ENCODE results near the gene PUDP.

Gene PUDP

DNA sequence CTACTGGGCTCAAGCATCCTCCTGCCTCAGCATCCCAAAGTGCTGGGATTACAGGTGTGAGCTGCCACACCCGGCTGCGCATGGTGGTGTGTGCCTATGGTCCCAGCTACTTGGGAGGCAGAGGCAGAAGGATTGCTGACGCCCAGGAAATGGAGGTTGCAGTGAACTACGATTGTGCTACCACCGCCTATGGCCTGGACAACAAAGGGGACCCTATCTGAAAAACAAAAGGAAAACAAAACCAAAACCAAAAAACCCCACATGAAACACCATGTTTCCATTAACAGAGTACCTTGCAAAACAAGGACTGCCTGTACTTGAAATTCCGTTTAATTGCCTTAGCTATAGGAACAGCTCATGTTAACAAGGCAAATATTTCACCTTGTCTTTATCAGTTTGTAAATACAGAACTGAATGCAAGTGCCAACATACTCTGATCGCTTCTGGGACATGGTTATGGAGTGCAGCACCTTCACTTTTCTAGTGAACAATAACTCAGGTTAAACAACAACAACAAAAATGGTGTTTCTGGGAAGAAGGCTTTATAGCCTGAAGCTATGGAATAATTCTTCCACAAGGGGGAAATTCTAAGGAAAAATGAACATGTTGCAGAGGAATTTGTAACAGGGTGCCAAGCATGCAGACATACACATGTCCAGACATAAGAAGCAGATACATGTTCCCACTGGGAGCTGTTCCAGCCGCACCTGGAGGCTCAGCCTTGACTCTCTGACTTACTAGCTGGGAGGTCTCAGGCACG is 73.6 kb downstream of the PUDP start:
- H3K27me3 ChIP-seq (ENCODE audit: control insufficient read depth, insufficient read depth, low read length) = no peaks in the 10 kb centered on the region
- H3K27ac ChIP-seq (ENCODE audit: low read depth, low read length) = no peak overlapping the region
- H3K4me3 ChIP-seq (ENCODE audit: low read length) = no peak overlapping the region
- H3K36me3 ChIP-seq (ENCODE audit: control insufficient read depth, insufficient read depth, low read length) = peaks cover 3% of the 10 kb centered on the region
- H3K4me1 ChIP-seq (ENCODE audit: control insufficient read depth, insufficient read depth, low read length) = no peaks in the 10 kb centered on the region
- H3K9ac ChIP-seq (ENCODE audit: low read length) = no peak overlapping the region

GRCh38 chrX:7073336-7073735 is 74.6 kb downstream of the PUDP start:
- no peaks in the 10 kb centered on the region for H3K4me1 ChIP-seq (ENCODE audit: control insufficient read depth, insufficient read depth, low read length)
- no peak overlapping the region for H3K4me3 ChIP-seq (ENCODE audit: low read length)
- H3K27ac ChIP-seq (ENCODE audit: low read depth, low read length) = no peak overlapping the region
- H3K36me3 ChIP-seq (ENCODE audit: control insufficient read depth, insufficient read depth, low read length) = peaks cover 3% of the 10 kb centered on the region
- H3K9ac ChIP-seq (ENCODE audit: low read length) = no peak overlapping the region
- no peaks in the 10 kb centered on the region for H3K27me3 ChIP-seq (ENCODE audit: control insufficient read depth, insufficient read depth, low read length)

GRCh38 chrX:7072856-7073255 is 75.1 kb downstream of the PUDP start:
- no peaks in the 10 kb centered on the region for H3K27me3 ChIP-seq (ENCODE audit: control insufficient read depth, insufficient read depth, low read length)
- H3K36me3 ChIP-seq (ENCODE audit: control insufficient read depth, insufficient read depth, low read length) = peaks cover 3% of the 10 kb centered on the region
- H3K9ac ChIP-seq (ENCODE audit: low read length) = no peak overlapping the region
- no peak overlapping the region for H3K27ac ChIP-seq (ENCODE audit: low read depth, low read length)
- H3K4me1 ChIP-seq (ENCODE audit: control insufficient read depth, insufficient read depth, low read length) = no peaks in the 10 kb centered on the region
- H3K4me3 ChIP-seq (ENCODE audit: low read length) = no peak overlapping the region

GRCh38 chrX:7071390-7071789 is 76.6 kb downstream of the PUDP start:
- Histone ChIP-seq H3K9ac (ENCODE audit: low read length) (no peak overlapping the region), H3K27me3 (ENCODE audit: control insufficient read depth, insufficient read depth, low read length) (no peaks in the 10 kb centered on the region), H3K27ac (ENCODE audit: low read depth, low read length) (no peak overlapping the region), H3K4me1 (ENCODE audit: control insufficient read depth, insufficient read depth, low read length) (no peaks in the 10 kb centered on the region), H3K36me3 (ENCODE audit: control insufficient read depth, insufficient read depth, low read length) (peaks cover 3% of the 10 kb centered on the region), H3K4me3 (ENCODE audit: low read length) (no peak overlapping the region)

DNA sequence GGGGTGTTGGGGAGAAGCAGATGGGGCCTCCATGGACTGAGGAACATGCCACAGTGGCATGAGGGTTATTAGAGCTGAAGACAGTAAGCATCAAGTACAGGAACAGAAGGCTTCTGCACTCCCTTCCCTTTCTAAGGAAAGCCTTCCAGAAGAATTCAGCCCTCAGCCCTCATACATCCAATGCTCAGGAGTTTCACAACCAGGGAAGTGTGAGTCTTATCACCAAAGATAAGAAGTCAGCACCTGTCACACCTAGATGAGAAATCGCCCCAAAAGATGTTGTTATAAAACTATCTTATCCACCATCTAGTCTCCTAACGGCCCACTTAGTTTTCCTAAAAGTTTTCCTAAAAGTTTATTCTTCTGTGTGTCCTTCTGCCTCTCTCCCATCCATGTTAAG is 78.4 kb downstream of the PUDP start:
- Histone ChIP-seq H3K4me1 (ENCODE audit: control insufficient read depth, insufficient read depth, low read length) (no peaks in the 10 kb centered on the region), H3K27me3 (ENCODE audit: control insufficient read depth, insufficient read depth, low read length) (no peaks in the 10 kb centered on the region), H3K9ac (ENCODE audit: low read length) (no peak overlapping the region)

DNA sequence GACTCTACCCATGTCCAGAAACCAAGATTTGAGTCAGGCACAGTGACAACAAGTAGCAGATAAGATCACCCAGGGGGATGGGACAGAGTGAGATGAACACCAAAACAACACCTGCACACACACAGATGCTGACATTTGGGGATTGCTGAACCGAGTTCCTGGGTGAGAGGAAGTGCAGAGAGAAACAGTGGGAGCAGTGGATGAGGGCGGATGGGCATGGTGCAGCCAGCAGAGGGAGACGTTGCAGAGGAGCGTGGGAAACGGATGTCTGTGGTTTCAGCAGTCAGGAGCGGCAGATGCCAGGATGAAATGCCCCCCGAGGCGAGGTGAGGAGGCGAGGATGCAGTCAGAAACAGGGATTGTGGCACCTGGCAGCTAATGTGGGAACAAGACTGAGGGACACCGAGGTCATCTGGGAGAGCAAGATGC is 79.0 kb downstream of the PUDP start:
- no peaks in the 10 kb centered on the region for H3K27me3 ChIP-seq (ENCODE audit: control insufficient read depth, insufficient read depth, low read length)

More for the DNA sequence above, 78.4 kb downstream of the PUDP start:
- Histone ChIP-seq H3K27ac (ENCODE audit: low read depth, low read length) (no peak overlapping the region), H3K4me3 (ENCODE audit: low read length) (no peak overlapping the region), H3K36me3 (ENCODE audit: control insufficient read depth, insufficient read depth, low read length) (no peaks in the 10 kb centered on the region)

GRCh38 chrX:7067256-7067655 is 80.7 kb downstream of the PUDP start:
- Histone ChIP-seq H3K9ac (ENCODE audit: low read length) (no peak overlapping the region), H3K27ac (ENCODE audit: low read depth, low read length) (no peak overlapping the region), H3K4me3 (ENCODE audit: low read length) (no peak overlapping the region)

More for the DNA sequence above, 79.0 kb downstream of the PUDP start:
- H3K9ac ChIP-seq (ENCODE audit: low read length) = no peak overlapping the region
- no peaks in the 10 kb centered on the region for H3K36me3 ChIP-seq (ENCODE audit: control insufficient read depth, insufficient read depth, low read length)
- no peak overlapping the region for H3K4me3 ChIP-seq (ENCODE audit: low read length)
- H3K4me1 ChIP-seq (ENCODE audit: control insufficient read depth, insufficient read depth, low read length) = no peaks in the 10 kb centered on the region
- H3K27ac ChIP-seq (ENCODE audit: low read depth, low read length) = no peak overlapping the region

DNA sequence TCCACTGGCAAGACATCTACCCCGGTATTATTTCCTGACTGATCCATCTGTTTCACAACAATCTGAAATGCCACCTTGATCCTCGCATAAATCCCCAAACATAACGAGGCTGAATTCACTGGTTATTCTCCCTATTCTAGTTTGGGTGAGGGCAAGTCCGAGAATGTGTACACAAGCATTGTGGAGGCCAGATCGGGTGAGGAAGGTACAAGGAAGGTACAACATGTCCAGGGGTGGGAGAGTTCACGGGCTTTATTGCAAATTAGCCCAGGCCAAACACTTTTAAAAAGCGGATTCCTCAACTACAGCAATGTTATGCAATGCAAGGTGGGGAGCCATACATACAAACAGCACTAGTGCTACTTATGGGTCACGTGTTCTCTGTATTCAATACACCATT is 82.5 kb downstream of the PUDP start:
- Histone ChIP-seq H3K27ac (ENCODE audit: low read depth, low read length) (no peak overlapping the region), H3K4me1 (ENCODE audit: control insufficient read depth, insufficient read depth, low read length) (no peaks in the 10 kb centered on the region), H3K9ac (ENCODE audit: low read length) (no peak overlapping the region), H3K4me3 (ENCODE audit: low read length) (no peak overlapping the region), H3K27me3 (ENCODE audit: control insufficient read depth, insufficient read depth, low read length) (no peaks in the 10 kb centered on the region), H3K36me3 (ENCODE audit: control insufficient read depth, insufficient read depth, low read length) (no peaks in the 10 kb centered on the region)

More at GRCh38 chrX:7067256-7067655, 80.7 kb downstream of the PUDP start:
- H3K4me1 ChIP-seq (ENCODE audit: control insufficient read depth, insufficient read depth, low read length) = no peaks in the 10 kb centered on the region
- no peaks in the 10 kb centered on the region for H3K36me3 ChIP-seq (ENCODE audit: control insufficient read depth, insufficient read depth, low read length)
- no peaks in the 10 kb centered on the region for H3K27me3 ChIP-seq (ENCODE audit: control insufficient read depth, insufficient read depth, low read length)

DNA sequence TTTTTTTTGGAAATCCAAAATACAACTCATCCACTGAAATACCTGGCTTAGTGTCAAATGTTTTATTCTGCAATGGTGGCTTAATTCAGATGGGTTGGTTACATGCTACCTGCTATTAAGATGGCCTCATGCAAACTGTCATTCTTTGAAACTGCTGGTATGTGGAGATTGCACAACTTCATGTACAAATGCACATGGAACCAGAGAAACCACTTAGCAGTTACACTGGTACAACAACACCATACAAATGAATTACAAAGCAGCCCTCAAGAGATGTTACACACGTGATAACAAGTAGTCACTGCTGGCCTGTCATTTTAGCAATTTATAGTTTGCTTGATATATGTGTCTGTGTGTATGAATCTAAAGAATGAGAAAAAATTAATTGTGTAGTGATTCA is 85.0 kb downstream of the PUDP start:
- no peaks in the 10 kb centered on the region for H3K4me1 ChIP-seq (ENCODE audit: control insufficient read depth, insufficient read depth, low read length)
- H3K36me3 ChIP-seq (ENCODE audit: control insufficient read depth, insufficient read depth, low read length) = no peaks in the 10 kb centered on the region
- H3K27me3 ChIP-seq (ENCODE audit: control insufficient read depth, insufficient read depth, low read length) = no peaks in the 10 kb centered on the region
- no peak overlapping the region for H3K9ac ChIP-seq (ENCODE audit: low read length)
- no peak overlapping the region for H3K4me3 ChIP-seq (ENCODE audit: low read length)
- H3K27ac ChIP-seq (ENCODE audit: low read depth, low read length) = no peak overlapping the region

- Histone ChIP-seq H3K36me3 (ENCODE audit: control insufficient read depth, insufficient read depth, low read length) (peaks cover 2% of the 10 kb centered on the region), H3K27me3 (ENCODE audit: control insufficient read depth, insufficient read depth, low read length) (no peaks in the 10 kb centered on the region), H3K4me3 (ENCODE audit: low read length) (no peak overlapping the region), H3K4me1 (ENCODE audit: control insufficient read depth, insufficient read depth, low read length) (no peaks in the 10 kb centered on the region), H3K9ac (ENCODE audit: low read length) (no peak overlapping the region), H3K27ac (ENCODE audit: low read depth, low read length) (no peak overlapping the region)
These were observed 85.7 kb downstream of the PUDP start for GRCh38 chrX:7062276-7062675.

- Histone ChIP-seq H3K4me1 (ENCODE audit: control insufficient read depth, insufficient read depth, low read length) (no peaks in the 10 kb centered on the region), H3K36me3 (ENCODE audit: control insufficient read depth, insufficient read depth, low read length) (peaks cover 2% of the 10 kb centered on the region), H3K27ac (ENCODE audit: low read depth, low read length) (no peak overlapping the region), H3K9ac (ENCODE audit: low read length) (no peak overlapping the region), H3K27me3 (ENCODE audit: control insufficient read depth, insufficient read depth, low read length) (no peaks in the 10 kb centered on the region), H3K4me3 (ENCODE audit: low read length) (no peak overlapping the region)
These were observed 86.5 kb downstream of the PUDP start for GRCh38 chrX:7061429-7061828.

- peaks cover 2% of the 10 kb centered on the region for H3K36me3 ChIP-seq (ENCODE audit: control insufficient read depth, insufficient read depth, low read length)
- H3K4me1 ChIP-seq (ENCODE audit: control insufficient read depth, insufficient read depth, low read length) = no peaks in the 10 kb centered on the region
- H3K27me3 ChIP-seq (ENCODE audit: control insufficient read depth, insufficient read depth, low read length) = no peaks in the 10 kb centered on the region
- H3K4me3 ChIP-seq (ENCODE audit: low read length) = no peak overlapping the region
- no peak overlapping the region for H3K27ac ChIP-seq (ENCODE audit: low read depth, low read length)
- no peak overlapping the region for H3K9ac ChIP-seq (ENCODE audit: low read length)
These were observed 87.5 kb downstream of the PUDP start for GRCh38 chrX:7060444-7060843.

DNA sequence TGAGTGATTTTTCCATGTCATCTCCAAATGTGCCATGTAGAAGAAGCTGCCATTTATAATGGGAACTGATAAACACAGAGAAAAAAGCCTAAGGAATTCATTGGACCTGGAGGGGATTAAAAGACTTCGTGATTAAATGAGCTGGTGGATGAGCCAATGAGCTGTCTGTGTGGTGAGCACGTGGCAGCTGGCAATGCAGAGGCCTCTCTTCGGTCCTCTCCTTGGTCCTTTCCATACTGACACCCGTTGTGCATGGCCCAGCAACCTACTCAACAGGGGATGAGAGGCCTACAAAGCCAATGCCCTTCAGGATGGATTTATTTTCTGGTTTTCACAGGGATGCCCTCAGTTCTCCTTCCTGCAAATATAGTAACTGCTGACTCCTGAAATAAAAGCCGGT is 88.1 kb downstream of the PUDP start:
- H3K4me1 ChIP-seq (ENCODE audit: control insufficient read depth, insufficient read depth, low read length) = no peaks in the 10 kb centered on the region
- no peak overlapping the region for H3K27ac ChIP-seq (ENCODE audit: low read depth, low read length)
- peaks cover 2% of the 10 kb centered on the region for H3K36me3 ChIP-seq (ENCODE audit: control insufficient read depth, insufficient read depth, low read length)
- no peak overlapping the region for H3K4me3 ChIP-seq (ENCODE audit: low read length)
- no peak overlapping the region for H3K9ac ChIP-seq (ENCODE audit: low read length)
- H3K27me3 ChIP-seq (ENCODE audit: control insufficient read depth, insufficient read depth, low read length) = no peaks in the 10 kb centered on the region
